Kidney tubule cell (primary cell): ENCODE results near the gene MARCO.
"Not testable (repeated sequence)": the region's sequence is repeated elsewhere in the genome, so short reads cannot be mapped to it uniquely, and the experiment has no call there.

Experiments
- DNase-seq: peaks from one replicate; pipeline ENCODE4 v3.0.0-alpha.2; 2018; ENCODE audit warnings: low spot score

Gene MARCO

DNA sequence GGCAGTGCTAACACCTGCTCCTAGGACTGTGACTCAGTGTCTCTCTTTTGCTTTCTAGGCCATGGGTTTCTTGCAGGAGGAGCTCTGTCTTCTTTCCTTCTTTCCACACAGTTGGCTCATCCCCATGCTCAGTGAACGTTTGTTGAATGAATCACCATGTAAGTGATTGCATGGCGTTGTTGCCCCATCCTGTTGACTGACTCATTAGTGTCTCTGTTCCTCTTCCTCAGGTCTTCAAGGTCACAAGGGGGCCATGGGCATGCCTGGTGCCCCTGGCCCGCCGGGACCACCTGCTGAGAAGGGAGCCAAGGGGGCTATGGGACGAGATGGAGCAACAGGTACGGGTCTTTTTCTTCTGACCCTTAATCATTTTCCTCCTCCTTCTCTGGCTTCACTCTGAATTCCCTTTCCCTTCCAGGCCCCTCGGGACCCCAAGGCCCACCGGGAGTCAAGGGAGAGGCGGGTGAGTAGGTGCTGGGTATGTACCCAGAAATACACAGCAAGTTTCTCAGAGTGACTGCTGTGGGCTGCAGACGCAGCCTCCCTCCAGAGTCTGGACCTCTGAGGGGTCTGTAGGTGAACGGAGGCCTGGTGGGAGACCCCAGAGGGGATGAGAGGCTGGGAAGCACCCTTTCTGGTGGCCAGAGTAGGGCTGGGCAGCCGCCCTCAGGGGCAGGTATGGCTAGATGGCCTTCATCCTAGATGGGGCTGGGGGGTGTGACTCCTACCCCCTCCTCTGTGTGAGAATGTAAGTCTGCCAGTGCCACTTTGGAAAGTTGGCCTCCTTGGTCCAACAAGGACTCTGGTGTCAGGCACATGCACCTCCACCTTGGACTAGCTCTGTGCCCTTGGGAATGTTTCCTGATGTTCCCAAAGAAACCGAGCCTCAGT lies 32.4 kb downstream of the MARCO start:
- peak; percentile 91 for DNase-seq

DNA sequence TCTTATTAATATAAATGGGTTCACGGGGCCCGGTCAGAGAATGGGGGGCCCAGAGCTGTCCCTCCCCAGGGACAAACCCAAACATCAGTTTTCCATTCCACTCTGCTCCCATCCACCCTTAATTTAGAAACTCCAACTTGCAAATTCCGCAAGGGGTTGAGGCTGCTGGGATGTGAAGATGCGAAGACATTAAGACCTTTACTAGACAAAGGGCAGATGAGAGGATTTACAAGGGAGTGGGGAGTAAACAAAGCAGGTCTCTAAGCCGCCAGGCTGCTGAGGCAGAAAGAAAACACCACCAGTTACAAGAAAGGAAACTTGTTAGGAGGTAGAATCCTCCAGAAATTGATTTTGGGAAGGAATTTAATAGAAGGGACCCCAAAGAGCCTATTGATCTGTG lies 33.1 kb downstream of the MARCO start:
- no peak for DNase-seq

- DNase-seq, result no peak
These were observed 36.1 kb downstream of the MARCO start for GRCh38 chr2:118978064-118978463.

- no peak for DNase-seq
These were observed 37.3 kb downstream of the MARCO start for GRCh38 chr2:118979152-118979861.

DNA sequence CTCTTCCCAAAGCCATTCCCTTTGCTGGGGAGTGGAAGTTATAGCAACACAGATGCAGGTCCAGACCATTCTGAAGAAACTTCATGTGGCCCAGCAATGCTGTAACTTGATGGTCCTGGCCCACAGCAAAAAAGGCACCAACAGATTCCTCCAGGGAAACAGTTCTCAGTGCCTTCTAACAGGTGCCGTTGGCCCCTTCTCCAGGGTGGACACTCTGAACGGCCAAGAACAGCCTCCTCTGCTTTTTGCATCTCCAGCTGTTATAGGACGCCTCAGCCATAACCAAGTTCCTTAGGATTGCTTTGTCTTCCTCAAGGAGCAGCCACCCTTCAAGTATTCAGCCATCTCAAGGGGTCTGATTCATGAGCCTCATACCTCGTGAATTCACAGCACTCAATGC lies 38.0 kb downstream of the MARCO start:
- DNase-seq, result no peak

- DNase-seq, result no peak
These were observed 38.6 kb downstream of the MARCO start for GRCh38 chr2:118980573-118980972.

DNA sequence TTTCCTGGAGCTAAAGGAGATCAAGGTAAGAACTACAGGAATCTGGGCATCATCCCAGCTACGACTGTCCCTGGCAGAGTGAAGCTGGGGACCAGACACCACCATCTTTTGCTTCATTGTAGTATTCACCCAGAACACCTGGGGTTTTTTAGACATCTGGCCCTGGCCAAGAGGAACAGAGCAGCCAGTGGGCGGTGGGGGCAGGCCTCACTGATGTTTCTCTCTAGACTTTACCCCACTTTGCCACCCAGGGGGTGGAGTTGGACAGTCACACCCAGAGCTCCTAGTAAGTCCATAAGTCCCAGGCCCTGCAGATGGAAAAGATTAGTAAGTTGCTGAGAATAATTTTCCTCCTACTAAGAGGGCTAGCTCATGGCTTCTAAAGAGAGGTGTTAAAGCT lies 39.6 kb downstream of the MARCO start:
- no peak for DNase-seq

- no peak for DNase-seq
These were observed 40.0 kb downstream of the MARCO start for GRCh38 chr2:118982039-118982438.

- DNase-seq, result no peak
These were observed 41.1 kb downstream of the MARCO start for GRCh38 chr2:118983133-118983532.

GRCh38 chr2:118983915-118984314 lies 41.9 kb downstream of the MARCO start:
- DNase-seq, result no peak

DNA sequence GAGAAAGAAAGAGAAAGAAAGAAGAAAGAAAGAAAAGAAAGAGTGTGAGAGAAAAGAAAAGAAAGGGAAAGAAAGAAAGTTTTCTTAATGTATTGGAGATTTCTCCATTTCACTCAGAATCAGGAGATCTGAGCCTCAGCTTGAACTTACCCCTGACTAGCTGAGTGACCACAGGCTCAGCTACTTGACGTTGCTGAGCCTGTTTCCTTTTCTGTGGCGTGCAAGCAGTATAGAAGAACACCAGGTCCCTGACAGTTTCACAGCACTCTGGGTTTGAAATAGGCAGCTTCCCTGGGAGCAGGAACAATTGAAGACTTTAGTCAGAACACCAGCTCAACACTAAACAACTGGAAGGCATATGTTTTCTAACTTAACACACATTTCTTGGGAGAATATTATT lies 44.7 kb downstream of the MARCO start:
- DNase-seq, result no peak

- DNase-seq, result peak; percentile 80
These were observed 45.9 kb downstream of the MARCO start for GRCh38 chr2:118987886-118988285.

DNA sequence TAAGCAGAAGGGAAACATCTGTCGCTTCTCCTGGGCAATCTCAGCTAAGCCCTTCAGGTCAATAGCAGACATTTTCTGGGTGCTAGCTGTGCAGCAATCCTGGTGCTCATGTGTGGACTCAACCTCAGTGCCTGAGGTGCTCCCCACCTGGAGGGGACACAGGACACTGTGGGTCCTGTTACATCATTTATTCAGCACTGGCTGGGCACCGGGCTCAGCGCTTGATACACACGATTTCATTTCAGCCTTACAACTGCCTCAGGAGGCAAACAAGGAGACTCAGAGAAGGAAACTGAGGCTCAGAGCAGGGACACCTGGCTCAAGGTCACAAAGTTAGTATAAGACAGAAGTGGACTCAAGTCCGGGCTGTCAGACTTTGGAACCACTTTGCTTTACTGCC lies 46.7 kb downstream of the MARCO start:
- DNase-seq, result no peak

DNA sequence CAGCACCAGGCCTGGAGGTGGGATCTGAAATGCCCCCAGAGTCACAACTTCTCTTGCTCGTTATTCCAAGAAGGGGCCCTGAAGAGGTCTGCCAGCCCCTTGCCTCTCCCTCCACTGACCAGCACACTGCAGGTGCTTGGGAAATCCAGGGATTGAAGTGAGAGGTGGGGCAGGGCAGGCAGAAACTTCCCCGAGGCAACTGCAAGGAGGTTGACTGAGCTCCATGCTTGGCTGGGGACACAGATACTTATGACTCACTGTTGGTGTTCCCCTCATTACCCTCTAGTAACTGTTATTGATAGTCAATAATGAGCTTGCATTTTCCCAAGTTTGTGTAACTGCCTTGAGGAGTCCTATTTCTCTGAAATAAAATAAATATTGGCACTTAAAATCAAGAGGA lies 47.5 kb downstream of the MARCO start:
- peak; percentile 86 for DNase-seq

DNA sequence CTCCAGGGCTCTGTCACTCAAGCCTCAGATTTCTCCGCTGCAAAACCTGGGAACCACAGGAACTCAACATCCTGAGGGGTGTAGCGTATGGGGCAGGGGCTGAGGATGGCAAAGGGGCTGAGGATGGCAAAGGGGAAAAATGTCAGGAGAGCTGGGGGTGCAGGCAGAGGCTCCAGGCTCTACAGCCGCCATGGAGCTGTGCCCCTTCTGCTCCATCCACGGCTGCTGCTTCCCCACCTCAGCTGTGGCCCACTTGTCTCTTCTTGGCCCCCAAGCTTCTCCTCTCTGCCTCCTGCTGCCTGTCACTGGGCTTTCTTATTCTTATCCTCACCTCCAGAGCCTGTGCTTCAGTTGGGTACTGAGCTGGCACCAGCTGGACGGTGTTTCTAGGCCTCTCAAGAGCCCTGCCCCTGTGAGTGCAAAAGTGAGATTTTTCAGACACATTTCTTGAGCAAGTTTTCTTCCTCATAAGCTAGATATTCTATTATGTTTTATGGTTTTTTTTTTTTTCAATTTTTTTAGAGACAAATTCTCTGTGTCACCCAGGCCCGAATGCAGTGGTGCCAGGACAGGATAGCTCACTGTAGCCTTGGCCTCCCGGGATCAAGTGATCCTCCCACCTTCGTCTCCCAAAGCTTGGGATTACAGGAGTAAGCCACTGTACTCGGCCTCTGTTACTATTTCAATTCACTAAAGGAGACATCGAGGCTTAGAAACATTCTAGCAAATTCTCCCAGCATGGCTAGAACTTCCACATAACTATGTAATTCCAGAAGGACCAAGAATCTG lies 49.0 kb downstream of the MARCO start:
- no peak for DNase-seq

DNA sequence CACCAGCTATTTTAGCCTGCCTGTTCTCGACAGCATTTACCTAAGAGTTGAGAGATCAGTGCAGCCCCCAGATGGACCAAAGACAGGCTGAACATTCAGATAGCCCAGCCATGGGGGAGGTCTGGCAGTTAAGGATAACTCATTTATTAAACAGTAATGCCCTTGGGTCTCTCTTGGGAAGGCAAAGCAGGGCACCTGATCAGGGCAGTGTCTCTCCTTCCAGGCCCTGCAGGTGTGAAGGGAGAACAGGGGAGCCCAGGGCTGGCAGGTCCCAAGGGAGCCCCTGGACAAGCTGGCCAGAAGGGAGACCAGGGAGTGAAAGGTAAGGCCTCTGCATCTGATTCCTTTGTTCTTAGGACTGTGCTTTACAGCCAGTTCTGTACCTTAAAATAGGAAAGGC lies 49.6 kb downstream of the MARCO start:
- no peak for DNase-seq

GRCh38 chr2:118992740-118993391 lies 50.9 kb downstream of the MARCO start:
- peak; percentile 72 for DNase-seq

GRCh38 chr2:118993392-118993752 lies 51.4 kb downstream of the MARCO start:
- DNase-seq, result no peak

DNA sequence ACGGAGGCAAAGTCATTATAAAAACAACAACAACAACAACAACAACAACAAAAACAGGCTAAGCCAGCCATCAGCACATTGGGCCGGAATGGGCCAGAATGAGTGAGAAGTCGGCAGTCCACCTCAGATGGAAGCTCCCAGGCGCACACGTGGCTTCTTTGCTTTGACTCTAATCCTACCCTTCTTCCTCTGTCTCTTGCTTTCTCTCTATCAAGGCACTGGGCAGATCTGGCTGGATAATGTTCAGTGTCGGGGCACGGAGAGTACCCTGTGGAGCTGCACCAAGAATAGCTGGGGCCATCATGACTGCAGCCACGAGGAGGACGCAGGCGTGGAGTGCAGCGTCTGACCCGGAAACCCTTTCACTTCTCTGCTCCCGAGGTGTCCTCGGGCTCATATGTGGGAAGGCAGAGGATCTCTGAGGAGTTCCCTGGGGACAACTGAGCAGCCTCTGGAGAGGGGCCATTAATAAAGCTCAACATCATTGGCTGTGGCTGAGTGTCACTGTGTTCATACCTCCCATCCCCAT lies 52.2 kb downstream of the MARCO start:
- no peak for DNase-seq

DNA sequence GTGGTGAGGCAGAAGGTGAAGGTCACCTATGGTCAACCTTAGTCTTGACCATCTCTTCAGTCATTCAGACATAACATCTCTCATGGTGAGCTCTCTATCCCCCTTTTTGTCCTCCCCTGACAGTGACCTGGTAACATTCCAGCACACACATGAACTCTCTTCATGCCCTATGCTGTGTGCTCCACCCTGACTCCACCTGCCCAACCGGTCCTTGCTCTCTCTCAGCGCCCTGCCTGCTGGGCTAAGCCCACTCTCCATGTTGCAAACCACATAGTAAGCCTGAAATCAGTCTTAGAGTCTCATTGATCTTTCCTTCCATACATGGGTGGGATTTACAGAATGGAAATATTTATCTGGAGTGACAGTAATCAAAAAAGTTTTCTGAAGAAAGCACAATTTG lies 52.8 kb downstream of the MARCO start:
- no peak for DNase-seq

DNA sequence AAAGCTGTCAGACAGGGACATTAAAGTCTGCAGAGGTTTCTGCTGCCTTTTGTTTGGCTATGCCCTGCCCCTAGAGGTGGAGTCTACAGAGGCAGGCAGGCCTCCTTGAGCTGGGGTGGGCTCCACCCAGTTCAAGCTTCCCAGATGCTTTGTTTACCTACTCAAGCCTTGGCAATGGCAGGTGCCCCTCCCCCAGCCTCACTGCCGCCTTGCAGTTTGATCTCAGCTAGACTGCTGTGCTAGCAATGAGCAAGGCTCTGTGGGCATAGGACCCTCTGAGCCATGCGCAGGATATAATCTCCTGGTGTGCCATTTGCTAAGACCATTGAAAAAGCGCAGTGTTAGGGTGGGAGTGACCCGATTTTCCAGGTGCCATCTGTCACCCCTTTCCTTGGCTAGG lies 61.9 kb downstream of the MARCO start:
- not testable (repeated sequence) for DNase-seq

DNA sequence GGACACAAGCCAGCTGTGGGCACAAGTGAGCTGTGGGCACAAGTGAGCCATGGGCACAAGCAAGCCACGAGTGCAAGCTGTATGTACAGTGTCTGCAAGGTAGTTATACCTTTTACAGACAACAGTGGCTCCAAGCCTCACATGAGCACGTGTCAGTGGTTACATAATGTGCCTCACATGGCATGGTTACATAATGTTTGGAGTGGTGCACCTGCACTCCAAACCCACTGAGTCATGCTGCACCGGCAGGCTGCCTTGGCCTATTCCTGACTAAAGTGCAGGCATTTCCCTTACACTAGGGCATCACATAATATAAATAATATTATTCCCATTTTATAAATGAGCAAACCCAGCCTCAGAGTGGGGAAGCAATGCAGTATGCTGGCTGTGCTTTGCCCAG lies 62.6 kb downstream of the MARCO start:
- peak; percentile 78 for DNase-seq
